HG03066 (cell line): ENCODE data around the gene FGFR1OP2.
"Not testable (repeated sequence)": the region's sequence is repeated elsewhere in the genome, so short reads cannot be mapped to it uniquely, and the experiment has no call there.

Experiments
- ATAC-seq: cut with Tn5 transposase; IDR thresholded peaks from one replicate; pipeline ENCODE4 v1.9.1; 2021; ENCODE audit warnings: low read depth; ENCODE audit not compliant: unreplicated experiment

FGFR1OP2 gene

DNA sequence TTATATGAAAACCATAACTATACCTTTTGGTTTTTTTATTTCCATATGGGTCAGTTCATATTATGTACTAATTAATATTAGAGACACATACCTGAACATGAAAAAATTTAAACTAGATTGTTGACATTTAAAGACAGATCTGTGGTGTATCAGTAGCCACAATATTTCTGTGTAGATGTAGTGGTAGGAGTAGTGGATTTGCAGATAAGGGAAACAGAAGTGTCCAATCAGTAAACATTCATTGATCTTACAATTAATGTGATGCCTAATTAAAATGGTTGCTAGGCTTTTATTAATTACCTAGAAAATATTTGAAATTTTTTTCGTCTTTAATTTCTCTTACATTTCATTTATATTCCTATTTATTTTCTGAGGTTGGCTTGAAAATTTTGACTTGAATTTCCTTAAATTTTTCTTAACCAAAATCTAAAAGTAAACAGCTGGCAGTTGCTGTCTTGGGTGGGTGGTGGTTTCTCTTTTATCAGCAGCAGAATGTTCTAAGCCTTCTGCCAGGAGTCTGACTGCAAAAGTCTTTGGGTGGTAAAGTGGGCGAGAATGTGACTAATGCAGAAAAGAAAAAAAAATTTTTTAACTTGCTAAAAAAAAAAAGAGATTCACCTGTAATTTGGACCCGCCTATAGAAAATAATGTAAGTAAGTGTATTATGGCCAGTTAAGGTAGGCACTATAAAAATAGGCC, 2.4 kb downstream of the FGFR1OP2 start:
- no peak for ATAC-seq

DNA sequence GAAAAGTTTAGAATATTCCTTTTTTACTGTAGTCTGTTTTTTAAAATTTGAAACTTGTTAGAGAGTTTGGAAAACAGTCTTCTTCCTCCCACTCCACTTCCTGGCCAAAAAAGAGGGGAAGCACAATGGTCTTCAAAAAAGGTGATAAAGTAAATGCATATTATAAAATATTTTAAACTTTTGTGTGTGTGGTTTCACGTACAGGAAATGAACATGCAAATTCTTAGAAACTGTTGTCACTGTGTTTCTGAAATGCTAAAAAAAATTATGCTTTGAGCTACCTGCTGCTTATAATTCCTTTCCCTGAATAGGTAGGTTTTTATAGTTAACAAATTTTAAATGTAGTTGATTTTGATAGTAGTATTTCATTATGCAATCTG, 2.9 kb downstream of the FGFR1OP2 start:
- ATAC-seq = no peak

DNA sequence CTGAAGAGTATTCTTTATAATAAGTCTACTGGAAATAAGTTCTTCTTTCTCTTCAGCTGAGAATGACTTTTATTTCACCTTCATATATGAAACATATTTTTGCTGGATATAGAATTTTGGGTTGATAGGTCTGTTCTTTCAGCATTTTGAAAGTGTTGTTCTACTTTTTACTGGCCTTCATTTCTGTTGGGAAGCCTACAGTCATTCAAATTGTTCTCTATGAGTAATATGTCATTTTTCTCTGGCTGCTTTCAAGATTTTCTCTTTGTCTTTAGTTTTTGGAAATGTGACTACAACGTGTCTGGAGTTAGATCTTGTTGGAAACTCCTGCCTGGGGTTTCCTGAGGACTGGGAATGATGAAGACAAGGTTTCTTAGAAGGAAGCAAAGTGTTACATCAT, 10.0 kb downstream of the FGFR1OP2 start:
- ATAC-seq = no peak

DNA sequence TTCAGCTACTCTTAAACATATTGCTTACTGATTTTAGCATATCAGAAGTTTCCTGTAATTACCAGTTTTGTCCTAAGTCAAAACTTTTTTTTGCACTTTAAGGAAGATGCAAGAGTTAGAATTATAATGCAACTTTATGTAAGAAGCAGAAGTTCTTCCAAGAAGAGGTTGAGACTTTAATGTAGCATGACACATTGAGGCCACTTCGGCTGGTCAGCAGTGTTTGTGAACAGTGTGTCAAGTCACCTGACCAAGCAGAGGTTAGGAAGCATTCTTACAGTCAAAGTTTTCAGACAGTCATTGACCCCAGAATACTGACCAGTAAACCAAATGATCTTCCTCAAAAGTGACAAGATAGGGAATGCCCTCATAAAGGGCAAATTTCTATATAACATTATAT, 15.2 kb downstream of the FGFR1OP2 start:
- ATAC-seq = no peak

DNA sequence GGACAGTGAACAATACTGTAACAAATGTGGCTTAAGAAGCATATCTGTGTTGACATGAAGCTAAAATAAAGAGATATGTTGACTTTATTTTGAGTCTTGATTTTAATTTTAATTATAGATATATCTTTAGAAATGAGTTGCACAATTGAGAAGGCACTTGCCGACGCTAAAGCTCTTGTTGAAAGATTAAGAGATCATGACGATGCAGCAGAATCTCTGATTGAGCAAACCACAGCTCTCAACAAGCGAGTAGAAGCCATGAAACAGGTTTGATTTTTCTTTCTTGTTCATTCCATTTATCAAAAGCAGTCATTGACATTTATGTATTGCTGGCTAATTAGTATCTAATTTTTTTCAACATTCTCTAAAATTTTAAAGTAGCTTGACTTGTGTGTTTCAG, 15.8 kb downstream of the FGFR1OP2 start:
- no peak for ATAC-seq

DNA sequence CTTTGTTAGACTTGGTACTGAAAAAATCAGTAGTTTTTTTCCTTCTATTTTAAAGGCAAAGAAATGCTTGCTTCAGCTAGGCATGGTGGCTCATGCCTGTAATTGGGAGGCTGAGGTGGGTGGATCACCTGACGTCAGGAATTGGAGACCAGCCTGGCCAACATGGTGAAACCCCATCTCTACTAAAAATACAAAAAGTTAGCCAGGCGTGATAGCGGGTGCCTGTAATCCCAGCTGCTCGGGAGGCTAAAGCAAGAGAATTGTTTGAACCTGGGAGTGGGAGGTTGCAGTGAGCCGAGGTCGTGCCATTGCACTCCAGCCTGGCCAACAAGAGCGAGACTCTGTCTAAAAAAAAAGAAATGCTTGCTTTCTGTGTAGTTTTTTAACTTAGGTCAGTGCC, 23.1 kb downstream of the FGFR1OP2 start:
- ATAC-seq = not testable (repeated sequence)

DNA sequence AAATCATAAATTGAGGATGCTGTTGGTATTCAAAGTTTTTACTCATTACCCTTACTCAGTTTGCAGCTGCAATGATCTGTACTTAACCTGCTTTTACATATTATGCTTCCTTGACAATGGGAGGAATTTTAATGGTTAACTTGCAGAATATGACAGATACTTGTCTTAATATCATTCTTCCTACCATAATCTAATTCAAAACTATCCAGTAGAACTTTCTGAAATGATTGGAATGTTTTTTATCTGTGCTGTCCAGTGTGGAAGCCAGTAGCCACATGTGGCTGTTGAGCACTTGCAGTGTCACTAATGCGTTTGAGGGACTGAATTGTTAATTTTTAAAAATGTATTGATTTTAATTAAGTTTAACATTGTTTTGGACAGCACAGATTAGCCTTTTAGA, 23.5 kb downstream of the FGFR1OP2 start:
- no peak for ATAC-seq

DNA sequence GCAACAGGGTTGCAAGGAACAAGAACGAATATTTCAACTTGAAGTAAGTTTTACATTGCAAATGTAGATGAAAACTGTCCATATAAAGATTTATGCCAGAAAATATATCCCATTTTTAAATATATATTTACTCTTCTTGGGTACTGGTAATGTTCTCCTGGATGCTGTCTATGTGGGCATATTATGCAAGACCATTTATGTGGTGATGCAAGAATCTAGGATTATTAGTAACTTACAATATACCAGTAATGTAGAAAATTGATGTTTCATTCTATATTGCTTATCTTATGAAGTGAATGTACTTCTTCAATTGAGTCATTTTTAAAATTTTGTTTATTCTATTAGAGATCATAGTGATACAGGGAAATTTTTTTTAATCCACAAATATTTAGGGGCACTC, 25.1 kb downstream of the FGFR1OP2 start:
- ATAC-seq = no peak

DNA sequence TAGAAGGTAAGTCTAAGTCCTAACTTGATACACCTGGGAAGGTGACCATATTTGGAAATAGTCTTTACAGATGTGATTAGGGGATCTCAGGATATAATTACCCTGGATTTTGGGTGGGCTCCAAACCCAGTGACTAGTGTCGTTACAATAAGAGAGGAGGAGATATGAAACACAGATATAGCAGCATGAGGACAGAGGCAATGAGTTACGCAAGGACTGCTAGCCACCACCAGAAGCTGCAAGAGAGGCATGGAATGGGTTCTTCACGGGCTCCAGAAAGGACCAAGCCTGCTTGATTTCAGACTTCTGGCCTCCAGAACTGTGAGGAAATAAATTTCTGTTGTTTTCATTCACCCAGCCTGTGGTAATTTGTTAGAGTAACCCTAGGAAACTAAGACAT, 28.6 kb downstream of the FGFR1OP2 start:
- no peak for ATAC-seq

DNA sequence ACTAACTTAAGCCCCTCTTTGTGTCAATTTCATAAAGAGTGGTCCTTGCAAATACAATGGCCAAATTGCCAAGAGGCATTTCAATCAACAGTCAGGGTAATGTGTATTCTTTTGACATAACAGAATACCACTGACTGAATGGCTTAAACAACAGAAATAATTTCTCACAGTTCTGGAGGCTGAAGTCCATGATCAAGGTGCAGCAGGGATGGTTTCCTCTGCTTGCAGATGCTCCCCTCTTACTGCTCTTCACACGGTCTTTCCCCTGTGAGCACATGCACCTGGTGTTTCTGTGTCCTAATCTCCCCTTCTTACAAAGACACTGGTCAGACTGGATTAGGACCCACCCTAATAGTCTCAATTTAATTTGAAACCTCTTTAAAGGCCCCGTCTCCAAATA, 31.9 kb downstream of the FGFR1OP2 start:
- no peak for ATAC-seq

DNA sequence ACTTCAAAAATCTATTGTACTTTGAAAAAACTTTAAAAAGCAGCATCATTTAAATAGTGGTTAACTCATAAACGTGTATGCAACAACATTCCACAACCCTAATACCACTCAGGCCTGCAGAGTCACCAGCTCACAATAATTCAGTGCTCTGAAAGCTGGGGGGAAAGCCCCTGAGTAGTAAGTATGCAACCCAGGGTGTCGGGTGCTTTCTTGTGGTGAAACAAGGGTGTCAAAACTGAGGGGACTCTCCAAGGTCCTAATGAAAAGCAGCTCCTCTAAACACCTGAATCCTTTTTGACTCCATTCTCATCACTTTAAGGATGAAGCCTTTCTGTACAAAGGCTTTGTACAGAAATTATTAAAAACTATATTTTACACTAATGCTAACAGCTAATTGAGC, 33.7 kb downstream of the FGFR1OP2 start:
- ATAC-seq = peak; percentile 90

DNA sequence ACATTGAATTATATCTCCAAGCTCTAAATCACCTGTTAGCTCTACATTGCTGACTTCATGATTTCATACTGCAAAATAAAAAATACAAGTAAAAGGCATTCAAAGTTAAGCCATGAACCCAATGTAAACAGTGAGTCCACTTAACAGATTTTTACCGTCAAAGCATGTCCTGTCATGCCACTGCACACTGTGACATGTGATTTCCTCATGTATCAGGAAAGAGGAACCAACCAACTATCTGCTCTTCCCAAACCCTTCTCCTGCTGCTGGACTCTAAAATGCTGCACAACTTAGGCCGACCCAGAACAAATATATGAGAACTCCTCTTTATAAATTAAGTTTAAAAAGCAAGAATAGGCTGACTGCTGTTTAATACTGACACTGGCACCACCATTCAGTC, 38.4 kb downstream of the FGFR1OP2 start:
- no peak for ATAC-seq

DNA sequence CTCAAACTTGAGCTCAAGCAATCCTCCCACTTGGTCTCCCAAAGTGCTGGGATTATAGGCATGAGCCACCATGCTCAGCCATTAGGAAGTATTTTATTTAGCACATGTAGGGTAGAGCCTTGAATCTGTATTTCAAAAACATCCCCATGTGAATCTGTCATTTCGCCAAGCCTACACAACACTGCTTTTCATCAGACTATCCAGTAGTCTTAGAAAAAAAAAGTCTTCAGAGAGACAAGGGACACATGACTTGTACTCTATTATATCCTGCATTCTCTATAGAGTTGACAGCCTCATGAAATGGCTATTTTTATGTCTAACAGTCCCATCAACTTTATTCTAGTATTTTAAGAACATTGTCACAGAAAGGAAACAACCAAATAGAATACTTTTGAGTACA, 40.5 kb downstream of the FGFR1OP2 start:
- ATAC-seq = no peak

DNA sequence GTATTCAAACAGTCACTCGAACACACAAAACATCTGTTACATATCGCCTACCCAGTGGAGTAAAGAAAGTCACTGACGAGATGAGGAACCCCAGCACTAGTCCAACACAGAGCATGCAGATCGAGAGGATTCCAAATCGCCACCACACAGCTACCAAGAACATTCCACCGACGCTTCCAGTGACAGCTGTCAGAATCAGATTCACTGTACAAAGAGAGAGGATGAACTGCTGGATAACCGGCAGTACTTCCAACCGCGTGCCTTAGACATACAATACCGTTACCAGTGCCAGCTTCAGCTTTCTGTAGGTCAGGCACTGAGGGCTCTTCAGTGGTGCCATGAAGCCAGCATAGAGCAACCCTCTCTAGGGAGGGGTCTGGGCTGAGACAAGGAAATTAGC, 41.5 kb downstream of the FGFR1OP2 start:
- no peak for ATAC-seq

DNA sequence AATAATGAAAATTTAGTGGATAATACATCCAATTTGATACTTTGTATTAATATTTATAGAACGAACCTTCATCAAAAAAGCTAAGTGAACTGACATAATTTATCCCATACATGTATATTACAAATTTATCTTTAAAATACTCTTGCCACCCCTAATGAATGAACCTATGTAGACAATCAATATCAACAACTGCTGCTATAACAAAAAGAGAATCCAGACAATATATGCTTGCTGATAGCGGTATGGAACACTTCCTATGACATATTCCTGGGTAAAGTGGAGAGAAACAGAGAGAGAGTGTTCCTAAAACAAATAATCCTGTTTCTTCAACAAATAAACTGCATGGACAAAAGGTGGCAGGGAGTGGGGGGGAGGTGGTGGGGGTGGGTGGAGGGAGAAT, 44.6 kb downstream of the FGFR1OP2 start:
- no peak for ATAC-seq

DNA sequence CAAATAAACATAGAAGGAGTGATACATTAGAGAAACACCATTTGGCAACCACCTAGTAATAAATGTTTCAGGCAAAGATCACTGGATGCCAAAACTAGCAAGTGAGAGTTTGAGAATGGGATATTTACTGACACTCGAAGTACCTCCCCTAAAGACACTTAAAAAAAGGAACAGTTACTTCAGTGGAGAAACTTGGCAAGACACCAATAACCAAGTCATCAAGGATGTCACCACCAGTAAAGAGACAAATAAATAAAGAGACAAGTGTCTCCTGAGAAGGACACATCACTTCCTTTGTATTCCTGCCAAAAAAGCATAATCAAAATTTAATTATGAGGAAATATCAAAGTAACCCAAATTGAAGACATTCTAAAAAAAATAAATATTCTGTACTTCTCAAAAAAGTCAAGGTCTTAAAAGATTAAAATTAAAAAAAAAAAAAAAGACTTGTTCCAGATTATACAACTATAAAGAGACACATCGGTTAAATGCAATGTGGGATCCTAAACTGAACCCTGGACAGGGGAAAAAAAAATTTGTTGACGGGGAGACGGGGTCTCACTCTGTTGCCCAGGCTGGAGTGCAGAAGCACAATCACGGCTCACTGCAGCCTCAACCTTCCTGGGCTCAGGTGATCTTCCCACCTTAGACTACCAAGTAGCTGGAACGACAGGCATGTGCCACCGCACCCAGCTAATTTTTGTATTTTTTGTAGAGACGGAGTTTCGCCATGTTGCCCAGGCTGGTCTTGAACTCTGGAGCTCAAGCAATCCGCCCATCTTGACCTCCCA, 49.6 kb downstream of the FGFR1OP2 start:
- ATAC-seq = no peak

DNA sequence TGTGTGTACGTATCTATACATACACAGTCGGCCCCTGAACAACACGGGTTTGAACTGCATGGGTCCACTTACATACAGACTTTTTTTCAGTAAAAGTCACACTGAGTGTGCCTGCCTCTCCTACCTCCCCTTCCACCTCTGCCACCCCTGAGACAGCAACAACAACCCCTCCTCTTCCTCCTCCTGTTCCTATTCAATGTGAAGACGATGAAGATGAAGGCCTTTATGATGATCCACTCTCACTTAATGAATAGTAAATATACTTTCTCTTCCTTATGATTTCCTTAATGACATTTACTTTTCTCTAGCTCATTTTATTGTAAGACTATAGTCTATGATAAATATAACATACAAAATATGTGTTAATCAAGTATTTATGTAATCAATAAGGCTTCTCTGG, 50.4 kb downstream of the FGFR1OP2 start:
- no peak for ATAC-seq

DNA sequence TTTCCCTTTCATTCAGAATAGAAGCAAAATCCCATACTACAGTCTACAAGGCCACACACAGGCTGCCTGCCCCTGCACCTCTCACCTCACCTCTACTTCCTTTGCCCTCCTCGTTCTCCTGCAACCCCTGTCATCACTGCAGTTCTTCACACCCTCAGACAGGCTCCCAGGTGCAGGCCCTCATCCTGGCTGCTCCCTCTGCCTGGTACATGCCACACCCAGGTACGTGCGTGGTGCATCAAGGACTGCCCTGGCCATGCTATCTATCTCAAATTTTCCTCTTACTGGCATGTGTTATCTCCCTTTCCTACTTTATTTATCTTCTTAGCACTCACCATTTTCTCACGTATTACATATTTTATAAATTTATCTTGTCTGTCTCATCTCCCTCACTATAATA, 51.6 kb downstream of the FGFR1OP2 start:
- no peak for ATAC-seq

DNA sequence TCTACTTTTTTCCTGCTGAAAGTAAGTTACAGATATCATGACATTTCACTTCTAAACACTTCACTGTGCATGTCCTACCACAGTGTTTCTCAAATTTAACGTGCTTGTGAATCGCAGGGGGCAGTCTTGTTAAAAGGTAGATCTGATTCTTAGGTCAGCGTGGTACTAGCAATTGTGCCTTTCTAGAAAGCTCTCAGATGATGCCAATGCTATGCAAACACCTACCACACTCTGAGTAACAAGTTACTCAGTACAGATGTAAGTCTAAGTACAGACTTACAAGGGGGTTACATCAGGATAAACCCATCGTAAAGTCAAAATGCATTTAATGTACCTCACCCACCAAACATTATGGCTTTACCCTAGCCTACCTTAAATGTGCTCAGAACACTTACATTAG, 53.6 kb downstream of the FGFR1OP2 start:
- ATAC-seq = no peak

DNA sequence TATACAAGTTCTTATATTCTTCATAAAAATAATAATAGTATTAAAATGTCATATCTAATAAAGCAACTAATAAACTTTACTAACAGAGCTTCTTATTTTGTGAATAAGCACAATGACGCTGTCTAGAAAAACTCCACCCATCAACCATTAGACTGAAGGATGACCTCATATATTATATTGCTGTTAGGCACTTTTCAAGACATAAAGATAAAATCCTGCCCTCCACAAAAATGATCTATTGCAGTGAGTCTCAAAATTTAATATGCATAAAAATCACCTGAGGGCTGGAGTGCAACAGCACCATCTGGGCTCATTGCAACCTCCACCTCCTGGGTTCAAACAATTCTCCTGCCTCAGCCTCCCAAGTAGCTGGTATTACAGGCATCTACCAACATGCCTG, 55.8 kb downstream of the FGFR1OP2 start:
- no peak for ATAC-seq

DNA sequence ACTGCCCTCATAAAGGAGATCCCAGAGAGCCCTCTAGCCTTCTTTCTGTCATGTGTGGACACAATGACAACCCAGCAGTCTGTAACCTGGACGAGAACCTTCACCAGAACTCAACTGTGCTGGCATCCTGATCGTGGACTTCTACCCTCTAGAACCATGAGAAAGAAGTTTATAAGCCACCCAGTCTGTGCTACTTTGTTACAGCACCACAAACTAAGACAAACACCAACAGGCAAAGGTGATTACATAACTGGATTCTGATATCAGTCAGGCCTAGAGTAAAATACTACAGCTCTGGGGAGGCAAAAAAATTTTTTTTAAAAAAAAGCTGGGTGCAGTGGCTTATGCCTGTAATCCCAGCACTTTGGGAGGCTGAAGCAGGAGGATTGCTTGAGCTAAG, 57.4 kb downstream of the FGFR1OP2 start:
- no peak for ATAC-seq

DNA sequence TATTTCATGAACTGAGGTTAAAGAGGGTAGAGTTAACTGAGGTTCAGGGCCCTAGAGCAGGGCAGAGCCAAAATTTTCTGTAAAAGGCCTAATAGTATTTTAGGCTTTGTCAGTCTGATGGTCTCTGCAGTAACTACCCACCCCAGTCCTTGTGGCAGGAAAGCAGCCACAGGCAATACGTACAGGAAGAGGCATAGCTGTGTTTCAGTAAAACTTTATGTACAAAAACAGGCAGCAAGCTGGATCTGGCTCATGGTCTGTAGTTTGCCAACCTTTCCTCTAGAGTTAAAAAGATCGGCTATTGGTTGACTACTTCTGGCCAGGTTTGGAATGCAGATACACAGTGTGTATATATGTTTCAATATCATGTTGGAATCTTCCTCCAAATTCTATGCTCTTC, 58.7 kb downstream of the FGFR1OP2 start:
- no peak for ATAC-seq
